ENCODE data around the gene SOX9. TPM values are rescaled to one million over a fixed set of nuclear protein-coding genes. Genes with fewer than 3 reads are reported as not detected.

The SOX9 gene
- total and polyA plus RNA-seq, 5 donors, result 10.5 to 23.5 (median 19.6) TPM

GRCh38 chr17:72119873-72120641 lies 763 bp upstream of the SOX9 start:
- DNase-seq, result peak; percentile 52 to 83 (median 78)
- intact Hi-C loops (cut with DNase I), result loop anchor here in 3 of 4 donors (5.0 to 10.0 kb wide), 6 partner anchors 67 to 648 kb away; no protein-coding TSS in a partner anchor
- peak overlapping the region; percentile 59 for H3K4me3 ChIP-seq (ENCODE audit: low read length)
- no peaks in the 10 kb centered on the region for H3K9me3 ChIP-seq (ENCODE audit: control insufficient read depth, low read length)
- peak; percentile 12 to 15 for ATAC-seq
- peaks cover 5% of the 10 kb centered on the region for H3K4me1 ChIP-seq (ENCODE audit: control insufficient read depth, insufficient read depth, low read length)
- WGBS, result 7% methylated on average over 54 of the region's 54 CpGs
- peak overlapping the region; percentile 75 for H3K27ac ChIP-seq (ENCODE audit: low read length)
- no peaks in the 10 kb centered on the region for H3K27me3 ChIP-seq (ENCODE audit: control insufficient read depth, insufficient read depth)

GRCh38 chr17:72121164-72122009 lies 567 bp downstream of the SOX9 start:
- Histone ChIP-seq H3K4me3 (ENCODE audit: low read length) (peak overlapping the region; percentile 59), H3K27me3 (ENCODE audit: control insufficient read depth, insufficient read depth) (no peaks in the 10 kb centered on the region), H3K27ac (ENCODE audit: low read length) (peak overlapping the region; percentile 31), H3K4me1 (ENCODE audit: control insufficient read depth, insufficient read depth, low read length) (peaks cover 5% of the 10 kb centered on the region), H3K9me3 (ENCODE audit: control insufficient read depth, low read length) (no peaks in the 10 kb centered on the region)
- WGBS, result under 1% methylated on average over 88 of the region's 88 CpGs
- intact Hi-C loops (cut with DNase I), result loop anchor here in 3 of 4 donors (5.0 to 10.0 kb wide), 3 partner anchors 66 to 416 kb away; no protein-coding TSS in a partner anchor
- DNase-seq (peak; percentile 46 to 78 (median 77)), ATAC-seq (peak; percentile 9 to 29)

GRCh38 chr17:72122010-72122764 lies 1.4 kb downstream of the SOX9 start:
- ATAC-seq (no peak), DNase-seq (no peak)
- intact Hi-C loops (cut with DNase I), result loop anchor here in 3 of 4 donors (5.0 to 10.0 kb wide), 3 partner anchors 65 to 415 kb away; no protein-coding TSS in a partner anchor
- no peaks in the 10 kb centered on the region for H3K9me3 ChIP-seq (ENCODE audit: control insufficient read depth, low read length)
- H3K27me3 ChIP-seq (ENCODE audit: control insufficient read depth, insufficient read depth), result no peaks in the 10 kb centered on the region
- peak overlapping the region; percentile 32 for H3K27ac ChIP-seq (ENCODE audit: low read length)
- WGBS, result 2% methylated on average over 36 of the region's 36 CpGs
- peak overlapping the region; percentile 59 for H3K4me3 ChIP-seq (ENCODE audit: low read length)
- peaks cover 2% of the 10 kb centered on the region for H3K4me1 ChIP-seq (ENCODE audit: control insufficient read depth, insufficient read depth, low read length)

- Histone ChIP-seq H3K4me3 (ENCODE audit: low read length) (peak overlapping the region; percentile 59), H3K27ac (ENCODE audit: low read length) (peak overlapping the region; percentile 32), H3K9me3 (ENCODE audit: control insufficient read depth, low read length) (no peaks in the 10 kb centered on the region), H3K4me1 (ENCODE audit: control insufficient read depth, insufficient read depth, low read length) (peaks cover 2% of the 10 kb centered on the region), H3K27me3 (ENCODE audit: control insufficient read depth, insufficient read depth) (no peaks in the 10 kb centered on the region)
- ATAC-seq (no peak), DNase-seq (peak; percentile 37 to 79 (median 72))
- intact Hi-C loops (cut with DNase I), result loop anchor here in 3 of 4 donors (5.0 to 10.0 kb wide), 3 partner anchors 64 to 414 kb away; no protein-coding TSS in a partner anchor
- 11% methylated on average over 48 of the region's 48 CpGs for WGBS
Measured at GRCh38 chr17:72122765-72123529, 2.1 kb downstream of the SOX9 start.

GRCh38 chr17:72123530-72124437 lies 3.0 kb downstream of the SOX9 start:
- WGBS, result 38% methylated on average over 75 of the region's 75 CpGs
- Histone ChIP-seq H3K4me3 (ENCODE audit: low read length) (peak overlapping the region; percentile 59), H3K27me3 (ENCODE audit: control insufficient read depth, insufficient read depth) (no peaks in the 10 kb centered on the region), H3K4me1 (ENCODE audit: control insufficient read depth, insufficient read depth, low read length) (peaks cover 2% of the 10 kb centered on the region), H3K27ac (ENCODE audit: low read length) (peak overlapping the region; percentile 27), H3K9me3 (ENCODE audit: control insufficient read depth, low read length) (no peaks in the 10 kb centered on the region)
- DNase-seq (peak in 2 of 3 donors; percentile 68 to 69), ATAC-seq (no peak)
- intact Hi-C loops (cut with DNase I), result loop anchor here in 3 of 4 donors (5.0 to 10.0 kb wide), 3 partner anchors 64 to 414 kb away; no protein-coding TSS in a partner anchor

- no peaks in the 10 kb centered on the region for H3K27me3 ChIP-seq (ENCODE audit: control insufficient read depth, insufficient read depth)
- H3K4me3 ChIP-seq (ENCODE audit: low read length), result peak overlapping the region; percentile 2
Measured at GRCh38 chr17:72124438-72124775, 3.6 kb downstream of the SOX9 start.

GRCh38 chr17:72125226-72125651 lies 4.4 kb downstream of the SOX9 start:
- Histone ChIP-seq H3K9me3 (ENCODE audit: control insufficient read depth, low read length) (no peaks in the 10 kb centered on the region), H3K27ac (ENCODE audit: low read length) (peak overlapping the region; percentile 13), H3K27me3 (ENCODE audit: control insufficient read depth, insufficient read depth) (no peaks in the 10 kb centered on the region), H3K4me1 (ENCODE audit: control insufficient read depth, insufficient read depth, low read length) (no peaks in the 10 kb centered on the region), H3K4me3 (ENCODE audit: low read length) (peak overlapping the region; percentile 6)
- DNase-seq (peak in 1 of 3 donors; percentile 45), ATAC-seq (no peak)
- 58% methylated on average over 4 of the region's 4 CpGs for WGBS
- intact Hi-C loops (cut with DNase I), result loop anchor here in 1 of 4 donors (10.0 kb wide), 1 partner anchor 210 kb away; no protein-coding TSS in a partner anchor

More at GRCh38 chr17:72124438-72124775, 3.6 kb downstream of the SOX9 start:
- peaks cover 2% of the 10 kb centered on the region for H3K4me1 ChIP-seq (ENCODE audit: control insufficient read depth, insufficient read depth, low read length)
- 66% methylated on average over 7 of the region's 7 CpGs for WGBS
- no peak for ATAC-seq
- no peak for DNase-seq
- peak overlapping the region; percentile 31 for H3K27ac ChIP-seq (ENCODE audit: low read length)
- intact Hi-C loops (cut with DNase I), result loop anchor here in 3 of 4 donors (5.0 to 10.0 kb wide), 3 partner anchors 63 to 413 kb away; no protein-coding TSS in a partner anchor
- H3K9me3 ChIP-seq (ENCODE audit: control insufficient read depth, low read length), result no peaks in the 10 kb centered on the region

DNA sequence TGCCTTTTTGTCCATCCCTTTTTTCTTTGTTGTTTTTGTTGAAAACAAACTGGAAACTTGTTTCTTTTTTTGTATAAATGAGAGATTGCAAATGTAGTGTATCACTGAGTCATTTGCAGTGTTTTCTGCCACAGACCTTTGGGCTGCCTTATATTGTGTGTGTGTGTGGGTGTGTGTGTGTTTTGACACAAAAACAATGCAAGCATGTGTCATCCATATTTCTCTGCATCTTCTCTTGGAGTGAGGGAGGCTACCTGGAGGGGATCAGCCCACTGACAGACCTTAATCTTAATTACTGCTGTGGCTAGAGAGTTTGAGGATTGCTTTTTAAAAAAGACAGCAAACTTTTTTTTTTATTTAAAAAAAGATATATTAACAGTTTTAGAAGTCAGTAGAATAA lies 4.9 kb downstream of the SOX9 start:
- Histone ChIP-seq H3K9me3 (ENCODE audit: control insufficient read depth, low read length) (no peaks in the 10 kb centered on the region), H3K27ac (ENCODE audit: low read length) (no peak overlapping the region), H3K4me1 (ENCODE audit: control insufficient read depth, insufficient read depth, low read length) (no peaks in the 10 kb centered on the region), H3K4me3 (ENCODE audit: low read length) (no peak overlapping the region), H3K27me3 (ENCODE audit: control insufficient read depth, insufficient read depth) (no peaks in the 10 kb centered on the region)
- DNase-seq, result no peak
- intact Hi-C loops (cut with DNase I), result loop anchor here in 1 of 4 donors (2.0 to 10.0 kb wide), 2 partner anchors 61 to 209 kb away; no protein-coding TSS in a partner anchor
- no peak for ATAC-seq
